GM10266 (cell line): ENCODE results near the gene SYCP2L.

Experiments used
- DNase-seq: peaks from one replicate; pipeline ENCODE4 v3.0.0; 2012; ENCODE audit errors: extremely low spot score
- CTCF ChIP-seq: IDR thresholded peaks from 2 replicates; pipeline ENCODE4 v1.5.1; 2012; ENCODE audit warnings: mild to moderate bottlenecking, low read depth; ENCODE audit not compliant: control insufficient read depth, insufficient read depth; ENCODE audit errors: missing control alignments

SYCP2L gene

GRCh38 chr6:11011787-11012234, 125.0 kb downstream of the SYCP2L start:
- no peak for DNase-seq
- TF ChIP-seq CTCF, result no peak

- no peak for DNase-seq
- TF ChIP-seq CTCF, result no peak
Observed at GRCh38 chr6:11012295-11012754, 125.5 kb downstream of the SYCP2L start.

- no peak for TF ChIP-seq CTCF
- no peak for DNase-seq
Observed at GRCh38 chr6:11012976-11013720, 126.3 kb downstream of the SYCP2L start.

- no peak for DNase-seq
Observed at GRCh38 chr6:11013721-11014070, 126.8 kb downstream of the SYCP2L start.

GRCh38 chr6:11015102-11015501, 128.2 kb downstream of the SYCP2L start:
- no peak for DNase-seq
- TF ChIP-seq CTCF, result no peak

More at GRCh38 chr6:11013721-11014070, 126.8 kb downstream of the SYCP2L start:
- no peak for TF ChIP-seq CTCF

GRCh38 chr6:11016452-11016851, 129.6 kb downstream of the SYCP2L start:
- no peak for DNase-seq
- TF ChIP-seq CTCF, result no peak

- TF ChIP-seq CTCF, result no peak
- no peak for DNase-seq
Observed at GRCh38 chr6:11017090-11017489, 130.2 kb downstream of the SYCP2L start.
